ENCODE measurements around the gene SYT15.
"Not testable (repeated sequence)": the region's sequence is repeated elsewhere in the genome, so short reads cannot be mapped to it uniquely, and the experiment has no call there.

SYT15 gene

GRCh38 chr10:46630816-46631215 lies 51.9 kb downstream of the SYT15 start:
- DNase-seq (ENCODE audit: low read depth); H3K4me3 ChIP-seq (ENCODE audit: low read depth, low read length); in situ Hi-C loops (cut with HindIII; ENCODE audit: low sequenced_read_pairs): not testable (repeated sequence)

GRCh38 chr10:46631683-46632082 lies 52.8 kb downstream of the SYT15 start:
- in situ Hi-C loops (cut with HindIII; ENCODE audit: low sequenced_read_pairs); DNase-seq (ENCODE audit: low read depth); H3K4me3 ChIP-seq (ENCODE audit: low read depth, low read length): not testable (repeated sequence)

- H3K4me3 ChIP-seq (ENCODE audit: low read depth, low read length); DNase-seq (ENCODE audit: low read depth); in situ Hi-C loops (cut with HindIII; ENCODE audit: low sequenced_read_pairs): not testable (repeated sequence)
Observed at GRCh38 chr10:46634698-46635097, 55.8 kb downstream of the SYT15 start.

GRCh38 chr10:46635364-46635959 lies 56.5 kb downstream of the SYT15 start:
- peak overlapping the region; percentile 30 for H3K4me3 ChIP-seq (ENCODE audit: low read depth, low read length)
- DNase-seq (ENCODE audit: low read depth); in situ Hi-C loops (cut with HindIII; ENCODE audit: low sequenced_read_pairs): not testable (repeated sequence)

- DNase-seq (ENCODE audit: low read depth); H3K4me3 ChIP-seq (ENCODE audit: low read depth, low read length); in situ Hi-C loops (cut with HindIII; ENCODE audit: low sequenced_read_pairs): not testable (repeated sequence)
Observed at GRCh38 chr10:46640005-46640404, 61.1 kb downstream of the SYT15 start.

All from astrocyte of the cerebellum (primary cell).